ENCODE results near the gene RUNX1. TPM values are rescaled to one million over a fixed set of nuclear protein-coding genes. Genes with fewer than 3 reads are reported as not detected.
A peak's percentile ranks its signal among the peaks of the same experiment; 100 is the strongest.

Gene RUNX1
- total RNA-seq, 4 donors from 2014 or later = 2.9 to 18.7 (median 7.7) TPM

- Histone ChIP-seq H3K27me3 (peaks cover 15% of the 10 kb centered on the region), H3K4me3 (replicated peaks in 1 of 3) (no peak overlapping the region), H3K36me3 (peaks cover 0 to 6% of the 10 kb centered on the region in 2 donors), H3K27ac (no peak overlapping the region), H3K9me3 (no peaks in the 10 kb centered on the region), H3K4me1 (peaks cover 16 to 31% of the 10 kb centered on the region in 2 donors)
- intact Hi-C loops (cut with DNase I) = loop anchor here (10.0 kb wide), 3 partner anchors 57 to 523 kb away; no protein-coding TSS in a partner anchor
- DNase-seq = no peak
- 88 to 92% methylated on average over 3 of the region's 3 CpGs for WGBS, 2 donors
- no peak for TF ChIP-seq POLR2A (IDR thresholded peaks at IDR 0.05)
- TF ChIP-seq, protein P1, sequence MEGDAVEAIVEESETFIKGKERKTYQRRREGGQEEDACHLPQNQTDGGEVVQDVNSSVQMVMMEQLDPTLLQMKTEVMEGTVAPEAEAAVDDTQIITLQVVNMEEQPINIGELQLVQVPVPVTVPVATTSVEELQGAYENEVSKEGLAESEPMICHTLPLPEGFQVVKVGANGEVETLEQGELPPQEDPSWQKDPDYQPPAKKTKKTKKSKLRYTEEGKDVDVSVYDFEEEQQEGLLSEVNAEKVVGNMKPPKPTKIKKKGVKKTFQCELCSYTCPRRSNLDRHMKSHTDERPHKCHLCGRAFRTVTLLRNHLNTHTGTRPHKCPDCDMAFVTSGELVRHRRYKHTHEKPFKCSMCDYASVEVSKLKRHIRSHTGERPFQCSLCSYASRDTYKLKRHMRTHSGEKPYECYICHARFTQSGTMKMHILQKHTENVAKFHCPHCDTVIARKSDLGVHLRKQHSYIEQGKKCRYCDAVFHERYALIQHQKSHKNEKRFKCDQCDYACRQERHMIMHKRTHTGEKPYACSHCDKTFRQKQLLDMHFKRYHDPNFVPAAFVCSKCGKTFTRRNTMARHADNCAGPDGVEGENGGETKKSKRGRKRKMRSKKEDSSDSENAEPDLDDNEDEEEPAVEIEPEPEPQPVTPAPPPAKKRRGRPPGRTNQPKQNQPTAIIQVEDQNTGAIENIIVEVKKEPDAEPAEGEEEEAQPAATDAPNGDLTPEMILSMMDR (IDR thresholded peaks at IDR 0.05) = no peak
Measured at GRCh38 chr21:34881421-34881820, 167.7 kb downstream of the RUNX1 start.

GRCh38 chr21:34880401-34880800 lies 168.7 kb downstream of the RUNX1 start:
- 92 to 93% methylated on average over 7 of the region's 7 CpGs for WGBS, 2 donors
- Histone ChIP-seq H3K4me3 (replicated peaks in 1 of 3) (no peak overlapping the region), H3K36me3 (peaks cover 0 to 6% of the 10 kb centered on the region in 2 donors), H3K27ac (no peak overlapping the region), H3K27me3 (peaks cover 8% of the 10 kb centered on the region), H3K9me3 (no peaks in the 10 kb centered on the region), H3K4me1 (peaks cover 16 to 24% of the 10 kb centered on the region in 2 donors)
- no peak for TF ChIP-seq POLR2A (IDR thresholded peaks at IDR 0.05)
- TF ChIP-seq, protein P1 (IDR thresholded peaks at IDR 0.05) = no peak
- no peak for DNase-seq
- intact Hi-C loops (cut with DNase I) = loop anchor here (10.0 kb wide), 3 partner anchors 56 to 524 kb away; no protein-coding TSS in a partner anchor

- TF ChIP-seq, protein P1 (IDR thresholded peaks at IDR 0.05) = no peak
- TF ChIP-seq POLR2A (IDR thresholded peaks at IDR 0.05) = no peak
- Histone ChIP-seq H3K27me3 (peaks cover 5% of the 10 kb centered on the region), H3K27ac (peak overlapping the region in 1 of 3 donors; percentile 31), H3K4me1 (peaks cover 16 to 36% of the 10 kb centered on the region in 2 donors), H3K9me3 (no peaks in the 10 kb centered on the region), H3K36me3 (peaks cover 0 to 6% of the 10 kb centered on the region in 2 donors), H3K4me3 (replicated peaks in 1 of 3) (no peak overlapping the region)
- intact Hi-C loops (cut with DNase I) = no loop called here
- WGBS, 2 donors = 72 to 83% methylated on average over 2 of the region's 2 CpGs
- DNase-seq = no peak
Measured at GRCh38 chr21:34878940-34879339, 170.2 kb downstream of the RUNX1 start.

GRCh38 chr21:34878501-34878900 lies 170.6 kb downstream of the RUNX1 start:
- Histone ChIP-seq H3K4me1 (peaks cover 16 to 36% of the 10 kb centered on the region in 2 donors), H3K27ac (peak overlapping the region in 1 of 3 donors; percentile 31), H3K27me3 (peaks cover under 1% of the 10 kb centered on the region), H3K36me3 (peaks cover 0 to 6% of the 10 kb centered on the region in 2 donors), H3K9me3 (no peaks in the 10 kb centered on the region), H3K4me3 (replicated peaks in 1 of 3) (no peak overlapping the region)
- peak; percentile 38 to 41 for DNase-seq
- WGBS, 2 donors = 67 to 74% methylated on average over 3 of the region's 3 CpGs
- TF ChIP-seq, protein P1 (IDR thresholded peaks at IDR 0.05) = no peak
- no peak for TF ChIP-seq POLR2A (IDR thresholded peaks at IDR 0.05)
- intact Hi-C loops (cut with DNase I) = no loop called here

GRCh38 chr21:34877485-34878128 lies 171.5 kb downstream of the RUNX1 start:
- Histone ChIP-seq H3K4me3 (replicated peaks in 1 of 3) (no peak overlapping the region), H3K4me1 (peaks cover 16 to 36% of the 10 kb centered on the region in 2 donors), H3K27ac (peak overlapping the region; percentile 44 to 80 (median 51)), H3K36me3 (peaks cover 0 to 6% of the 10 kb centered on the region in 2 donors), H3K9me3 (no peaks in the 10 kb centered on the region), H3K27me3 (no peaks in the 10 kb centered on the region)
- peak; percentile 97 for DNase-seq
- TF ChIP-seq, protein P1 (IDR thresholded peaks at IDR 0.05) = no peak
- TF ChIP-seq POLR2A (IDR thresholded peaks at IDR 0.05) = no peak
- WGBS, 2 donors = 53 to 57% methylated on average over 10 of the region's 10 CpGs
- intact Hi-C loops (cut with DNase I) = no loop called here
